Esophagus muscularis mucosa (tissue), 4 donors: Measurements from ENCODE around the gene THTPA. TPM values are rescaled to one million over a fixed set of nuclear protein-coding genes. Genes with fewer than 3 reads are reported as not detected.

Experiments
- DNase-seq: peaks from one replicate; pipeline ENCODE4 v3.0.0-alpha.2; 2017; ENCODE audit errors: extremely low spot score
- H3K27ac ChIP-seq, 4 donors: fragments of 200-600 bp; sonication (generic); replicated peaks in 1 of 4; 1 replicate in 3 of 4; 2 replicates in 1 of 4; pipeline ENCODE4 v1.5.1; 2016 to 2019; ENCODE audit warnings: mild to moderate bottlenecking in 1 of 4
- H3K27me3 ChIP-seq, 4 donors: fragments of 200-600 bp; sonication (generic); one replicate each; pipeline versions ENCODE4 v1.5.1 to v1.6.0; 2016 to 2019
- H3K36me3 ChIP-seq, 4 donors: fragments of 200-600 bp; sonication (generic); one replicate each; pipeline ENCODE4 v1.5.1; 2016 to 2019
- H3K4me1 ChIP-seq, 4 donors: fragments of 200-600 bp; sonication (generic); one replicate each; pipeline ENCODE4 v1.5.1; 2016 to 2019
- H3K4me3 ChIP-seq, 4 donors: fragments of 200-600 bp; sonication (generic); 1 replicate in 2 of 4; 2 replicates in 2 of 4; pipeline ENCODE4 v1.5.1; 2016 to 2019; ENCODE audit warnings: mild to moderate bottlenecking in 4 of 4, moderate library complexity in 1 of 4
- H3K9me3 ChIP-seq, 4 donors: fragments of 200-600 bp; sonication (generic); 1 replicate in 3 of 4; 2 replicates in 1 of 4; pipeline ENCODE4 v1.5.1; 2016 to 2019
- CTCF ChIP-seq, 3 experiments: fragments of 200-600 bp in 2 of 3; fragments of 450-650 bp in 1 of 3; sonication (generic) in 2 of 3; IDR thresholded peaks; one replicate each; pipeline ENCODE4 v1.5.1; 2017 to 2019; ENCODE audit warnings: antibody characterized with exemption in 3 of 3, mild to moderate bottlenecking in 2 of 3, moderate library complexity in 1 of 3
- EP300 ChIP-seq: sonication (generic); formaldehyde crosslinking; IDR thresholded peaks from one replicate; pipeline ENCODE4 v1.6.1; 2017; ENCODE audit warnings: antibody characterized with exemption
- POLR2A ChIP-seq: fragments of 450-650 bp; IDR thresholded peaks from one replicate; pipeline ENCODE4 v1.6.1; 2017; ENCODE audit warnings: antibody characterized with exemption, moderate library complexity, mild to moderate bottlenecking, low read depth
- POLR2AphosphoS5 ChIP-seq, 2 donors: sonication (generic); formaldehyde crosslinking; IDR thresholded peaks; one replicate each; pipeline ENCODE4 v1.6.1; 2017; ENCODE audit warnings: antibody characterized with exemption in 2 of 2
- WGBS: methylation state at CpG from one replicate; pipeline ENCODE4 v1.1.5; 2018; 5-methylcytosine and 5-hydroxymethylcytosine counted together
- intact Hi-C: fragments of 100-400 bp; cut with DNase I; formaldehyde crosslinking; loops from one replicate; pipeline ENCODE4 v1.15.1; 2023
- total RNA-seq, 4 donors: library from RNA; depleted of rRNA; stranded (reverse); fragments of >200 nt; gene quantifications; one replicate each; pipeline versions ENCODE4 v1.1.0 to v1.2.1, GENCODE V29; 2016

Gene THTPA
- 10 to 100 TPM; 18.3 to 20.0 (median 19.7) TPM for total RNA-seq

GRCh38 chr14:23555882-23556699 lies at the start of gene THTPA:
Gene THTPA, plus strand, starts transcription at chr14:23556271. Its CDS starts 487 bp downstream, at chr14:23556758.
- DNase-seq, result peak; percentile 98
- peak within 1 kb of the TSS; percentile 73 to 92 (median 90) for H3K4me3 ChIP-seq
- TF ChIP-seq EP300 (no peak), POLR2A (peak; percentile 8), POLR2AphosphoS5 (IDR thresholded peaks at IDR 0.05) (peak; percentile 75 to 77)
- H3K9me3 ChIP-seq, result no peaks in the 10 kb centered on the region
- intact Hi-C loops, result loop anchor here (5.0 kb wide), 1 partner anchor 234 kb away; the partner anchor contains the start of gene PABPN1
- WGBS, result 0% methylated on average over 9 of the region's 54 CpGs
- peak within 1 kb of the TSS; percentile 93 to 98 (median 96) for H3K27ac ChIP-seq
- peaks cover 0 to 24% (median 23%) of the 10 kb centered on the region in 4 donors for H3K36me3 ChIP-seq
- H3K4me1 ChIP-seq, result peaks cover 22 to 41% (median 38%) of the 10 kb centered on the region in 4 donors
- H3K27me3 ChIP-seq, result no peaks in the 10 kb centered on the region

- Histone ChIP-seq H3K27ac (no peak overlapping the region), H3K4me1 (peaks cover 0 to 12% (median 3%) of the 10 kb centered on the region in 4 donors), H3K9me3 (no peaks in the 10 kb centered on the region), H3K36me3 (no peaks in the 10 kb centered on the region), H3K4me3 (peak overlapping the region; percentile 28 to 37 (median 33)), H3K27me3 (no peaks in the 10 kb centered on the region)
- DNase-seq, result no peak
- no peak for TF ChIP-seq EP300
- no peak for TF ChIP-seq CTCF (IDR thresholded peaks at IDR 0.05)
- no peak for TF ChIP-seq POLR2AphosphoS5 (IDR thresholded peaks at IDR 0.05)
- no peak for TF ChIP-seq POLR2A
- WGBS, result 37% methylated on average over 13 of the region's 13 CpGs
- intact Hi-C loops, result no loop called here
These were observed 43.9 kb upstream of the THTPA start for GRCh38 chr14:23512156-23512555.

- Histone ChIP-seq H3K36me3 (no peaks in the 10 kb centered on the region), H3K9me3 (no peaks in the 10 kb centered on the region), H3K4me3 (peak overlapping the region in 2 of 4 donors; percentile 28 to 36), H3K27ac (no peak overlapping the region), H3K4me1 (peaks cover 0 to 12% (median 3%) of the 10 kb centered on the region in 4 donors), H3K27me3 (no peaks in the 10 kb centered on the region)
- intact Hi-C loops, result no loop called here
- TF ChIP-seq EP300, result no peak
- no peak for TF ChIP-seq POLR2A
- no peak for TF ChIP-seq POLR2AphosphoS5 (IDR thresholded peaks at IDR 0.05)
- no peak for TF ChIP-seq CTCF (IDR thresholded peaks at IDR 0.05)
- WGBS, result 83% methylated on average over 19 of the region's 25 CpGs
- DNase-seq, result no peak
These were observed 42.9 kb upstream of the THTPA start for GRCh38 chr14:23513005-23513817.

GRCh38 chr14:23513818-23514643 lies 42.0 kb upstream of the THTPA start:
- Histone ChIP-seq H3K4me1 (peaks cover 0 to 12% (median 3%) of the 10 kb centered on the region in 4 donors), H3K9me3 (no peaks in the 10 kb centered on the region), H3K27ac (no peak overlapping the region), H3K4me3 (no peak overlapping the region), H3K27me3 (no peaks in the 10 kb centered on the region), H3K36me3 (no peaks in the 10 kb centered on the region)
- TF ChIP-seq CTCF (IDR thresholded peaks at IDR 0.05) (no peak), POLR2A (no peak), EP300 (no peak), POLR2AphosphoS5 (IDR thresholded peaks at IDR 0.05) (no peak)
- intact Hi-C loops, result no loop called here
- 75% methylated on average over 8 of the region's 8 CpGs for WGBS
- DNase-seq, result no peak
